Measurements from ENCODE around the gene MRPS23. TPM values are rescaled to one million over a fixed set of nuclear protein-coding genes. Genes with fewer than 3 reads are reported as not detected.

Gene MRPS23
- total and polyA plus RNA-seq, 7 donors: 27.2 to 91.1 (median 49.2) TPM

DNA sequence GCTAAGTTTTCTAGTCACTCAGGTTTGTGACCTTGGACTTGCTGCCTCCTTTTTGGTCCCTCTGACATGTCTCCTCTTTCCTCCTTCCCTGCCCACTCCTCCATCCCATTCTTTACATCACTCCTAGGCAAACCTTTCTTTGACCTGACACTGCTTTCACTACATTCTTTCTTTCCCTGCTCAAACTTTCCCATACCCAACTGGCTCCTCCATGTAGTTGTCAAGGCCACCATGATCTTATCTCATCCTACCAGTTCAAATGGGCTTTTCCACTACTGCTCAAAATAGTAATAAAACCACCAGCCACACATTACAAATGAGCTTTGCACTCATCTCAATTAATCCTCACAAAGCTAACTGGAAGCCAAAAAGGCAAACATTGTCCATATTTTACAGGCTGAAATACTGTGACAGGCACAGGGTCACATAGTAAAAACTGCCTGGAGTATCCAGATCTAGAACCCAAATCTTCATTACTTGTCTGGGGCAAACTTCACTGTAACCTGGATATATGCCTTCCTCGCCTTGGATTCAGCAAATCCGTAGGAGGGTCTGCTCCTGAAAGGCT, 14.4 kb downstream of the MRPS23 start:
- intact Hi-C loops (cut with DNase I): loop anchor here (10.0 kb wide), 2 partner anchors 231 to 241 kb away; no protein-coding TSS in a partner anchor
- Histone ChIP-seq H3K4me3 (no peak overlapping the region), H3K27me3 (ENCODE audit: insufficient read depth in 3 of 3, low read length in 2 of 3) (no peaks in the 10 kb centered on the region), H3K4me1 (peaks cover 53% of the 10 kb centered on the region), H3K9me3 (no peaks in the 10 kb centered on the region), H3K27ac (peak overlapping the region; percentile 68), H3K36me3 (ENCODE audit: insufficient read depth in 1 of 2, low read depth in 1 of 2) (peaks cover 10 to 23% of the 10 kb centered on the region in 2 donors)
- WGBS, 3 donors: 90 to 95% (median 95%) methylated on average over 2 of the region's 2 CpGs
- no peak for ATAC-seq
- TF ChIP-seq, protein P1, sequence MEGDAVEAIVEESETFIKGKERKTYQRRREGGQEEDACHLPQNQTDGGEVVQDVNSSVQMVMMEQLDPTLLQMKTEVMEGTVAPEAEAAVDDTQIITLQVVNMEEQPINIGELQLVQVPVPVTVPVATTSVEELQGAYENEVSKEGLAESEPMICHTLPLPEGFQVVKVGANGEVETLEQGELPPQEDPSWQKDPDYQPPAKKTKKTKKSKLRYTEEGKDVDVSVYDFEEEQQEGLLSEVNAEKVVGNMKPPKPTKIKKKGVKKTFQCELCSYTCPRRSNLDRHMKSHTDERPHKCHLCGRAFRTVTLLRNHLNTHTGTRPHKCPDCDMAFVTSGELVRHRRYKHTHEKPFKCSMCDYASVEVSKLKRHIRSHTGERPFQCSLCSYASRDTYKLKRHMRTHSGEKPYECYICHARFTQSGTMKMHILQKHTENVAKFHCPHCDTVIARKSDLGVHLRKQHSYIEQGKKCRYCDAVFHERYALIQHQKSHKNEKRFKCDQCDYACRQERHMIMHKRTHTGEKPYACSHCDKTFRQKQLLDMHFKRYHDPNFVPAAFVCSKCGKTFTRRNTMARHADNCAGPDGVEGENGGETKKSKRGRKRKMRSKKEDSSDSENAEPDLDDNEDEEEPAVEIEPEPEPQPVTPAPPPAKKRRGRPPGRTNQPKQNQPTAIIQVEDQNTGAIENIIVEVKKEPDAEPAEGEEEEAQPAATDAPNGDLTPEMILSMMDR (IDR thresholded peaks at IDR 0.05): no peak
- DNase-seq: no peak

DNA sequence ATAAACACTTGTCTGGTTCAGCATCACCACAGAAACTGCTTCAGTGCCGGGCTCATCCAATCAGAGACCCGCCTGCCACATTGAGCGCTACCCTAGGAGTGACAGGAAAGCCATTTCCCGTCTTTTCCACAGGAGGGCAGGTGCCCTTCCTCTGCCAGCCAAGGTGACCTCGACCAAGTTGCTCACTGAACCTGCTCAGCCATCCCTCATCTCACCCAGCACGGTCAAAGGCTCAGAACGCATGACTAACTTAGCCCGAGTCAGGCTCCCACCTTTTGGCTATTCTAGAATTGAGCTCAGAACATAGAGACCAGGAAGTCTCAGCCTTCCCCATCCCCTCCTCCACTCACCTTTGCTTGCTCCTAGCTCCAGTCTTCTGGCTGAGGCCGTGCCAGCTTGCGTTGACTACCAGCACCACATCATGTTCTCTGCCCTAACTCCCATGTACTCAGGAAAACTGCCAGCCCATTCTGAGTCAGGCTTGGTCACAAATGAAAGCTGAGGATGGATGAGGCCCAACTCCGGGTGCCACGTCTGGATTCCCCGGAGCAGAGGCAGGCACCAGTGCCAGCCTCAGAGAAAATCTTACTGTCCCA, 15.6 kb downstream of the MRPS23 start:
- Histone ChIP-seq H3K27me3 (ENCODE audit: insufficient read depth in 3 of 3, low read length in 2 of 3) (no peaks in the 10 kb centered on the region), H3K4me3 (peak overlapping the region; percentile 36), H3K4me1 (peaks cover 46% of the 10 kb centered on the region), H3K36me3 (ENCODE audit: insufficient read depth in 1 of 2, low read depth in 1 of 2) (peaks cover 10 to 17% of the 10 kb centered on the region in 2 donors), H3K9me3 (no peaks in the 10 kb centered on the region), H3K27ac (peak overlapping the region; percentile 68)
- intact Hi-C loops (cut with DNase I): loop anchor here (5.0 to 10.0 kb wide), 3 partner anchors 229 to 697 kb away; no protein-coding TSS in a partner anchor
- DNase-seq (peak; percentile 74 to 94), ATAC-seq (peak; percentile 88 to 89 (median 88))
- 33 to 53% (median 40%) methylated on average over 13 of the region's 13 CpGs for WGBS, 3 donors
- TF ChIP-seq, protein P1 (IDR thresholded peaks at IDR 0.05): no peak

DNA sequence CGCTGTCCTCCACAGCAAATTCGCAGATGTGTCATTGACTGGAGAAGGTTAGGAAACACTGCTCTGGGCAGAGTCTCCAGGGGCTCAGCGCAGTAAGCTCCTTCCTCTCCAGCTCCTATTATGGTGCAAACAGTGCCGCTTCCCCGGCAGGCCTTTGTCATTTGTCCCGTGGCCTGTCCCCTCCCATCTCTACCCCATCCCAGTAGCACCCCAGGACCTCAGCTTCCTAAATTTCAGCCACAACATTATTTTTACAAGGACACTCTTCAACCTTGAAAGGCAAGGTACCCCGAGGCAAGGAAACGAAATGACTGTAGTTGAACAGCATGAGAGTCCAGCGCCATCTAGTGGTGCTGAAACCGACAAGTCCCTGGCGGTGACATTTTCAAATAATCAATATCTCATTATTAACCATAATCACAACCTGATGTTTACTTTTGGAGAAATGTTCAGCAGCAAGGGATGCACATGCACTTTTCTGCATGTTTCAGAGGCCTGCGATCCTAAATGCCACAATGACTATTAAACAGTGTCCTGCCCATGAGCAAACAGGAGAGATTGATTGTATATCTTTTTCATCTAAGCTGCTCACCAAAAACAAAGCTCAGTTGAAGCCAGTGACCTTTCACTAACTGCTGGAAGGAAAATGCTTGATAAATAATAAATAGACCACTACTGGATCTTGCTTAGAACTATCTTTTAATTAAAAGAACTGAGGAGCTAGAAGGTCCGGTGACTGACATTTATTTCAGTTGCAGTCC, 16.5 kb downstream of the MRPS23 start:
- ATAC-seq (peak; percentile 68 to 83 (median 81)), DNase-seq (peak; percentile 67 to 82)
- Histone ChIP-seq H3K27ac (peak overlapping the region; percentile 68), H3K9me3 (no peaks in the 10 kb centered on the region), H3K4me3 (peak overlapping the region; percentile 60), H3K4me1 (peaks cover 38% of the 10 kb centered on the region), H3K36me3 (ENCODE audit: insufficient read depth in 1 of 2, low read depth in 1 of 2) (peaks cover 7 to 8% of the 10 kb centered on the region in 2 donors), H3K27me3 (ENCODE audit: insufficient read depth in 3 of 3, low read length in 2 of 3) (no peaks in the 10 kb centered on the region)
- 4 to 10% (median 6%) methylated on average over 13 of the region's 13 CpGs for WGBS, 3 donors
- TF ChIP-seq, protein P1 (IDR thresholded peaks at IDR 0.05): peak; percentile 93
- intact Hi-C loops (cut with DNase I): loop anchor here (5.0 to 10.0 kb wide), 3 partner anchors 229 to 696 kb away; no protein-coding TSS in a partner anchor

DNA sequence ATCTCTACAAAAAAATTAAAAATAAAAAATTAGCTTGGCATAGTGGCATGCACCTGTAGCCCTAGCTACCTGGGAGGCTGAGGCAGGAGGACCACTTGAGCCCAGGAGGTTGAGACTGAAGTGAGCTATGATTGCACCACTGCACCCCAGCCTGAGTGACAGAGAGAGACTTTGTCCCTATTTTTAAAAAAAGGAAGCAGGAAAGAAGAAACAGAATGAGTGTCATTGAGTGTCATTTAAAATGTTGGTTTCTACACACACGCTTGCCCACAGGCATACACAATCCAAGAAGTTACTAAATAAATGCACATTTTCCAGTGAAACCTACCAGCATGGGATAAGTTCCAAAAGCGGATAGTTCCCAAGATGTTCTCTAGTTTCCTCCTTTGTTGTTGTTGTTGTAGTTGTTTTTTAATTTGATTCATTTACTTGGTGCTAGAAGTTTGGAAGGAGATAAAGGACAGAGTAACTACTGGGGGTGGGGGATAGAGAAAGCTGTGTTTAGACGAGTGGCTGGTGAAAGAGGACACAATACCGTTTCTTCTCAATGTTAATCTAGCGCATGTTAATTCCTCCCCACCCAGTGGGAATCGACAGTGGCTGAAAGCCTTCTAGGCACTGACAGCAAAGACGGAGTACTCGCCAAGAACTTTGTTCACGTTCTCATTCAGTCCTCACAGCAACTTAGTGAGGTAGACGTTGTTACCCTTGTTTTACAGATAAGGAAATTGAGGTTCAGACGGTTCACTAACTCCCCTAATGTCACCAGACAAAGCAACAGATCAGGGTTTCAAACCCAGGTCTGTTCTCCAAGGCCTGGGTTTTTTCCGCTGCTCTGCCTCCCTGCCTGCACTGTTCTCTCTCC, 17.3 kb downstream of the MRPS23 start:
- H3K27ac ChIP-seq: peak overlapping the region; percentile 68
- ATAC-seq (peak in 1 of 4 donors; percentile 4), DNase-seq (no peak)
- no peaks in the 10 kb centered on the region for H3K9me3 ChIP-seq
- intact Hi-C loops (cut with DNase I): loop anchor here (5.0 to 10.0 kb wide), 3 partner anchors 228 to 695 kb away; no protein-coding TSS in a partner anchor
- peaks cover 31% of the 10 kb centered on the region for H3K4me1 ChIP-seq
- H3K4me3 ChIP-seq: peak overlapping the region; percentile 60
- TF ChIP-seq, protein P1 (IDR thresholded peaks at IDR 0.05): no peak
- no peaks in the 10 kb centered on the region for H3K27me3 ChIP-seq (ENCODE audit: insufficient read depth in 3 of 3, low read length in 2 of 3)
- peaks cover 6% of the 10 kb centered on the region in 2 donors for H3K36me3 ChIP-seq (ENCODE audit: insufficient read depth in 1 of 2, low read depth in 1 of 2)
- WGBS, 3 donors: 29 to 35% (median 33%) methylated on average over 12 of the region's 12 CpGs
